MCF 10A (cell line): ENCODE results near the gene BRMS1. TPM values are rescaled to one million over a fixed set of nuclear protein-coding genes. Genes with fewer than 3 reads are reported as not detected.

ENCODE experiments used
- BruUV-seq: library from RNA; stranded (reverse); fragments of 400-500 nt; replicated peaks from 2 replicates; lab custom pipeline; 2021; lab: Mats Ljungman, UMichigan
- CTCF ChIA-PET: fragments of 300-600 bp; sonication (Branson Sonifier 250); formaldehyde crosslinking; extraction: SDS; loops from one replicate; lab custom pipeline; 2021; ENCODE audit warnings: antibody characterized with exemption, inconsistent platforms; lab: Yijun Ruan, JAX
- POLR2A ChIA-PET: fragments of 300-600, 350-650 bp; sonication (Branson Sonifier 250); formaldehyde crosslinking; extraction: SDS; loops from one replicate; lab custom pipeline; 2020; ENCODE audit warnings: antibody characterized with exemption, inconsistent platforms; lab: Yijun Ruan, JAX
- DNase-seq: peaks from one replicate; pipeline ENCODE4 v3.0.0-alpha.2; 2018; ENCODE audit not compliant: unreplicated experiment
- H3K27ac Mint-ChIP-seq: one replicate; pipeline ENCODE4 v1.8.0; 2022; ENCODE audit warnings: mild to moderate bottlenecking, low read depth, mixed read lengths; ENCODE audit not compliant: unreplicated experiment
- H3K27me3 Mint-ChIP-seq: one replicate; pipeline ENCODE4 v1.8.0; 2022; ENCODE audit warnings: mixed read lengths; ENCODE audit not compliant: insufficient read depth, unreplicated experiment
- H3K36me3 Mint-ChIP-seq: one replicate; pipeline ENCODE4 v1.8.0; 2022; ENCODE audit warnings: mild to moderate bottlenecking, moderate library complexity, mixed read lengths; ENCODE audit not compliant: insufficient read depth, unreplicated experiment
- H3K4me1 Mint-ChIP-seq: one replicate; pipeline ENCODE4 v1.8.0; 2022; ENCODE audit warnings: mixed read lengths; ENCODE audit not compliant: insufficient read depth, unreplicated experiment
- H3K4me3 Mint-ChIP-seq: one replicate; pipeline ENCODE4 v1.8.0; 2022; ENCODE audit warnings: mild to moderate bottlenecking, moderate library complexity, mixed read lengths; ENCODE audit not compliant: unreplicated experiment
- H3K9me3 Mint-ChIP-seq: one replicate; pipeline ENCODE4 v1.8.0; 2022; ENCODE audit warnings: mixed read lengths; ENCODE audit not compliant: unreplicated experiment
- CTCF ChIP-seq: fragments of 200-600 bp; IDR thresholded peaks from one replicate; pipeline ENCODE4 v1.8.0; 2022; ENCODE audit warnings: antibody characterized with exemption, mild to moderate bottlenecking; ENCODE audit not compliant: unreplicated experiment
- intact Hi-C: fragments of 100-400 bp; cut with micrococcal nuclease; formaldehyde crosslinking; loops from 2 replicates; pipeline ENCODE4 v1.14.1; 2022
- total RNA-seq: library from RNA; stranded (reverse); gene quantifications from 2 replicates; pipeline ENCODE4 v1.2.3, GENCODE V29; 2022

The BRMS1 gene
- total RNA-seq, 1 experiment from 2014 or later, result 55.4 TPM

GRCh38 chr11:66331542-66332370 is 13.1 kb downstream of the BRMS1 start:
- BruUV-seq, result no TSS peak
- intact Hi-C loops, result no loop called here
- H3K36me3 Mint-ChIP-seq, result peaks cover 39% of the 10 kb centered on the region
- no peak overlapping the region for H3K4me3 Mint-ChIP-seq
- DNase-seq, result no peak
- H3K27me3 Mint-ChIP-seq, result no peaks in the 10 kb centered on the region
- no peaks in the 10 kb centered on the region for H3K9me3 Mint-ChIP-seq
- POLR2A ChIA-PET, result interaction anchor here (1.0 to 1.3 kb wide), 2 partner anchors 14 to 19 kb away, joined by 4 to 5 read pairs; partner anchors contain the start of gene CD248
- TF ChIP-seq CTCF, result no peak
- no peak overlapping the region for H3K27ac Mint-ChIP-seq
- CTCF ChIA-PET, result interaction anchor here (0.6 to 6.0 kb wide), 4 partner anchors 12 to 120 kb away, joined by 3 to 48 read pairs (median 6); no protein-coding TSS in a partner anchor
- H3K4me1 Mint-ChIP-seq, result peaks cover 30% of the 10 kb centered on the region

- Mint-ChIP-seq H3K27ac (no peak overlapping the region), H3K9me3 (no peaks in the 10 kb centered on the region), H3K36me3 (peaks cover 33% of the 10 kb centered on the region), H3K4me3 (no peak overlapping the region), H3K27me3 (no peaks in the 10 kb centered on the region), H3K4me1 (peaks cover 32% of the 10 kb centered on the region)
- BruUV-seq, result no TSS peak
- intact Hi-C loops, result no loop called here
- no peak for TF ChIP-seq CTCF
- POLR2A ChIA-PET, result interaction anchor here (1.0 to 2.5 kb wide), 5 partner anchors 13 to 42 kb away, joined by 4 to 13 read pairs (median 6); partner anchors contain the start of genes BRMS1, CD248 and YIF1A
- no peak for DNase-seq
- CTCF ChIA-PET, result interaction anchor here (2.3 to 6.0 kb wide), 2 partner anchors 20 to 49 kb away, joined by 9 to 48 read pairs; no protein-coding TSS in a partner anchor
Measured at GRCh38 chr11:66330931-66331330, 14.0 kb downstream of the BRMS1 start.

GRCh38 chr11:66329165-66329673 is 15.7 kb downstream of the BRMS1 start:
- BruUV-seq, result no TSS peak
- intact Hi-C loops, result no loop called here
- H3K9me3 Mint-ChIP-seq, result no peaks in the 10 kb centered on the region
- peaks cover 29% of the 10 kb centered on the region for H3K36me3 Mint-ChIP-seq
- TF ChIP-seq CTCF, result no peak
- H3K4me3 Mint-ChIP-seq, result no peak overlapping the region
- POLR2A ChIA-PET, result interaction anchor here (0.9 to 2.5 kb wide), 12 partner anchors 9 to 47 kb away, joined by 3 to 16 read pairs (median 6); partner anchors contain the start of genes BRMS1 and YIF1A
- no peaks in the 10 kb centered on the region for H3K27me3 Mint-ChIP-seq
- DNase-seq, result no peak
- CTCF ChIA-PET, result interaction anchor here (0.6 to 1.6 kb wide), 9 partner anchors 15 to 414 kb away, joined by 3 to 7 read pairs (median 3); partner anchors contain the start of gene BRMS1
- peaks cover 41% of the 10 kb centered on the region for H3K4me1 Mint-ChIP-seq
- H3K27ac Mint-ChIP-seq, result no peak overlapping the region
